T-cell (primary cell): Measurements from ENCODE around the gene LTB. TPM values are rescaled to one million over a fixed set of nuclear protein-coding genes. Genes with fewer than 3 reads are reported as not detected.

Experiments
- ATAC-seq, 4 experiments: fragments of 200-7000 bp in 3 of 4; fragments of 150-1000 bp in 1 of 4; cut with Tn5 transposase; replicated peaks in 1 of 4; 1 replicate in 3 of 4; 2 replicates in 1 of 4; pipeline ENCODE4 v1.10.0; 2021; ENCODE audit warnings: moderate library complexity in 3 of 4, mild to moderate bottlenecking in 2 of 4, moderate number of reproducible peaks in 1 of 4
- CTCF ChIA-PET, 2 donors: fragments of 300-600 bp; sonication (Branson Sonifier 250); formaldehyde crosslinking; loops; one replicate each; lab custom pipeline; 2022; ENCODE audit warnings: antibody characterized with exemption in 2 of 2; lab: Charles Lee
- POLR2A ChIA-PET, 2 donors: fragments of 300-600 bp; sonication (Branson Sonifier 250); formaldehyde crosslinking; loops; one replicate each; lab custom pipeline; 2022; ENCODE audit warnings: antibody characterized with exemption in 2 of 2; lab: Charles Lee
- DNase-seq, 35 experiments: peaks; one replicate each; pipeline versions ENCODE4 v3.0.0 to v3.0.0-alpha.2; 2013 to 2023
- H3K27ac ChIP-seq: one replicate; pipeline ENCODE4 v1.5.1; 2013; ENCODE audit warnings: low read length
- H3K27me3 ChIP-seq, 2 experiments: replicated peaks in 1 of 2; 1 replicate in 1 of 2; 2 replicates in 1 of 2; pipeline versions ENCODE4 v1.6.1 to v1.7.0; 2013; ENCODE audit warnings: low read length in 1 of 2, mixed read lengths in 1 of 2; ENCODE audit not compliant: control insufficient read depth in 2 of 2, insufficient read depth in 2 of 2; ENCODE audit errors: extremely low read depth in 1 of 2
- H3K36me3 ChIP-seq, 2 donors: 1 replicate in 1 of 2; 2 replicates in 1 of 2; pipeline versions ENCODE4 v1.6.1 to v1.7.0; 2013; ENCODE audit warnings: low read length in 1 of 2; ENCODE audit not compliant: control insufficient read depth in 2 of 2, insufficient read depth in 1 of 2; ENCODE audit errors: extremely low read depth in 1 of 2
- H3K4me1 ChIP-seq, 2 experiments: 1 replicate in 1 of 2; 2 replicates in 1 of 2; pipeline versions ENCODE4 v1.6.1 to v1.7.0; 2013; ENCODE audit warnings: low read length in 2 of 2, mixed read lengths in 1 of 2; ENCODE audit not compliant: insufficient read depth in 2 of 2, control insufficient read depth in 1 of 2; ENCODE audit errors: extremely low read depth in 1 of 2
- H3K4me3 ChIP-seq, 2 donors: 1 replicate in 1 of 2; 2 replicates in 1 of 2; pipeline versions ENCODE4 v1.5.1 to v1.7.0; 2013; ENCODE audit warnings: mild to moderate bottlenecking in 2 of 2, low read length in 1 of 2, moderate library complexity in 1 of 2; ENCODE audit not compliant: control insufficient read depth in 1 of 2; ENCODE audit errors: extremely low read depth in 1 of 2
- H3K9me3 ChIP-seq: 2 replicates; pipeline ENCODE4 v1.7.0; 2013
- H3K27ac Mint-ChIP-seq, 2 donors: one replicate each; pipeline ENCODE4 v1.8.0; 2020 to 2021; ENCODE audit warnings: mild to moderate bottlenecking in 2 of 2, mixed read lengths in 2 of 2
- H3K27me3 Mint-ChIP-seq, 2 donors: one replicate each; pipeline ENCODE4 v1.8.0; 2021 to 2022; ENCODE audit warnings: mixed read lengths in 2 of 2
- H3K36me3 Mint-ChIP-seq: one replicate; pipeline ENCODE4 v1.8.0; 2021; ENCODE audit warnings: mixed read lengths
- H3K4me1 Mint-ChIP-seq, 3 donors: one replicate each; pipeline ENCODE4 v1.8.0; 2020 to 2022; ENCODE audit warnings: mixed read lengths in 3 of 3, mild to moderate bottlenecking in 1 of 3
- H3K4me3 Mint-ChIP-seq, 3 donors: one replicate each; pipeline ENCODE4 v1.8.0; 2020 to 2022; ENCODE audit warnings: mild to moderate bottlenecking in 3 of 3, mixed read lengths in 3 of 3, moderate library complexity in 3 of 3
- H3K9me3 Mint-ChIP-seq, 3 donors: one replicate each; pipeline ENCODE4 v1.8.0; 2020 to 2022; ENCODE audit warnings: mixed read lengths in 3 of 3
- WGBS: methylation state at CpG from one replicate; pipeline ENCODE4 v1.1.5; 2013; ENCODE audit warnings: missing lambda C conversion rate; ENCODE audit not compliant: insufficient coverage; 5-methylcytosine and 5-hydroxymethylcytosine counted together
- total RNA-seq, 35 experiments: library from RNA in 6 of 35; stranded (reverse) in 6 of 35; fragments of 120-200 nt in 1 of 35; gene quantifications; one replicate each; pipeline versions ENCODE4 v1.2.1 to v1.2.4 and lab custom pipeline; 2013 to 2026

LTB gene
- total RNA-seq, 5 donors from 2014 or later (not counting 1 experiment from before 2014, with no cell fraction given) = 398 to 926 (median 813) TPM

DNA sequence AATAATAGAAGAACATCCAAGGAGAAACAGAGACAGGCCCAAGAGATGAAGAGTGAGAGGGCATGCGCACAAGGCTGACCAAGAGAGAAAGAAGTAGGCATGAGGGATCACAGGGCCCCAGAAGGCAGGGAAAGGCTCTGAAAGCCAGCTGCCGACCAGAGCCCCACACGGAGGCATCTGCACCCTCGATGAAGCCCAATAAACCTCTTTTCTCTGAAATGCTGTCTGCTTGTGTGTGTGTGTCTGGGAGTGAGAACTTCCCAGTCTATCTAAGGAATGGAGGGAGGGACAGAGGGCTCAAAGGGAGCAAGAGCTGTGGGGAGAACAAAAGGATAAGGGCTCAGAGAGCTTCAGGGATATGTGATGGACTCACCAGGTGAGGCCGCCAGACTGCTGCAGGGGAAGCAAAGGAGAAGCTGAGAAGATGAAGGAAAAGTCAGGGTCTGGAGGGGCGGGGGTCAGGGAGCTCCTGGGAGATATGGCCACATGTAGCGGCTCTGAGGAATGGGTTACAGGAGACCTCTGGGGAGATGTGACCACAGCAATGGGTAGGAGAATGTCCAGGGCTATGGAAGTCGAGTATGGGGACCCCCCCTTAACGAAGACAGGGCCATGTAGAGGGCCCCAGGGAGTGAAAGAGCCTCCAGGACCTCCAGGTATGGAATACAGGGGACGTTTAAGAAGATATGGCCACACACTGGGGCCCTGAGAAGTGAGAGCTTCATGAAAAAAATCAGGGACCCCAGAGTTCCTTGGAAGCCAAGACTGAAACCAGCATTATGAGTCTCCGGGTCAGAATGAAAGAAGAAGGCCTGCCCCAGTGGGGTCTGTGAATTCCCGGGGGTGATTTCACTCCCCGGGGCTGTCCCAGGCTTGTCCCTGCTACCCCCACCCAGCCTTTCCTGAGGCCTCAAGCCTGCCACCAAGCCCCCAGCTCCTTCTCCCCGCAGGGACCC lies 7.8 kb downstream of the LTB start:
- CTCF ChIA-PET = interaction anchor here (0.5 to 4.0 kb wide), 18 partner anchors 8 to 163 kb away, joined by 3 to 22 read pairs (median 5); partner anchors contain the start of genes ATP6V1G2 (in 1 of the 2), LST1 (in 1 of the 2) and NCR3 (in 1 of the 2)
- Mint-ChIP-seq H3K27ac (peak overlapping the region; percentile 98 to 100), H3K9me3 (no peaks in the 10 kb centered on the region), H3K4me1 (peaks cover 94 to 95% (median 94%) of the 10 kb centered on the region in 3 donors), H3K36me3 (peaks cover 15% of the 10 kb centered on the region), H3K4me3 (peak overlapping the region; percentile 86 to 99 (median 91)), H3K27me3 (no peaks in the 10 kb centered on the region)
- Histone ChIP-seq H3K27ac (peak overlapping the region; percentile 92), H3K9me3 (no peaks in the 10 kb centered on the region), H3K36me3 (peaks cover 0 to 18% of the 10 kb centered on the region in 2 donors), H3K4me3 (peak overlapping the region in 1 of 2 donors; percentile 79), H3K27me3 (no peaks in the 10 kb centered on the region), H3K4me1 (peaks cover 44 to 93% of the 10 kb centered on the region in 2 experiments)
- ATAC-seq (no peak), DNase-seq (no peak)
- POLR2A ChIA-PET = interaction anchor here (0.6 to 2.9 kb wide), 6 partner anchors 11 to 24 kb away, joined by 3 to 8 read pairs (median 4); partner anchors contain the start of gene NCR3 (in 1 of the 2)
- 56% methylated on average over 12 of the region's 14 CpGs for WGBS

DNA sequence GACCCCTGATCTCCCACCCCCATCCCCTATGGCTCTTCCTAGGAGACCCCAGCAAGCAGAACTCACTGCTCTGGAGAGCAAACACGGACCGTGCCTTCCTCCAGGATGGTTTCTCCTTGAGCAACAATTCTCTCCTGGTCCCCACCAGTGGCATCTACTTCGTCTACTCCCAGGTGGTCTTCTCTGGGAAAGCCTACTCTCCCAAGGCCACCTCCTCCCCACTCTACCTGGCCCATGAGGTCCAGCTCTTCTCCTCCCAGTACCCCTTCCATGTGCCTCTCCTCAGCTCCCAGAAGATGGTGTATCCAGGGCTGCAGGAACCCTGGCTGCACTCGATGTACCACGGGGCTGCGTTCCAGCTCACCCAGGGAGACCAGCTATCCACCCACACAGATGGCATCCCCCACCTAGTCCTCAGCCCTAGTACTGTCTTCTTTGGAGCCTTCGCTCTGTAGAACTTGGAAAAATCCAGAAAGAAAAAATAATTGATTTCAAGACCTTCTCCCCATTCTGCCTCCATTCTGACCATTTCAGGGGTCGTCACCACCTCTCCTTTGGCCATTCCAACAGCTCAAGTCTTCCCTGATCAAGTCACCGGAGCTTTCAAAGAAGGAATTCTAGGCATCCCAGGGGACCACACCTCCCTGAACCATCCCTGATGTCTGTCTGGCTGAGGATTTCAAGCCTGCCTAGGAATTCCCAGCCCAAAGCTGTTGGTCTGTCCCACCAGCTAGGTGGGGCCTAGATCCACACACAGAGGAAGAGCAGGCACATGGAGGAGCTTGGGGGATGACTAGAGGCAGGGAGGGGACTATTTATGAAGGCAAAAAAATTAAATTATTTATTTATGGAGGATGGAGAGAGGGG lies 8.8 kb downstream of the LTB start:
- no peaks in the 10 kb centered on the region for H3K27me3 ChIP-seq
- H3K4me3 ChIP-seq = no peak overlapping the region
- peak overlapping the region; percentile 92 for H3K27ac ChIP-seq
- peaks cover 0 to 13% of the 10 kb centered on the region in 2 donors for H3K36me3 ChIP-seq
- Mint-ChIP-seq H3K4me3 (peak overlapping the region; percentile 91 to 99 (median 96)), H3K27ac (peak overlapping the region; percentile 98 to 100), H3K27me3 (no peaks in the 10 kb centered on the region), H3K4me1 (peaks cover 94 to 95% (median 94%) of the 10 kb centered on the region in 3 donors), H3K36me3 (peaks cover 10% of the 10 kb centered on the region), H3K9me3 (no peaks in the 10 kb centered on the region)
- POLR2A ChIA-PET = interaction anchor here (0.6 to 1.5 kb wide), 2 partner anchors 18 to 19 kb away, joined by 5 to 6 read pairs; partner anchors contain the start of gene NCR3 (in 1 of the 2)
- no peak for DNase-seq
- CTCF ChIA-PET = interaction anchor here (0.5 to 1.4 kb wide), 7 partner anchors 10 to 164 kb away, joined by 3 to 8 read pairs (median 3); no protein-coding TSS in a partner anchor
- 88% methylated on average over 9 of the region's 9 CpGs for WGBS
- peaks cover 53 to 93% of the 10 kb centered on the region in 2 experiments for H3K4me1 ChIP-seq
- no peak for ATAC-seq
- no peaks in the 10 kb centered on the region for H3K9me3 ChIP-seq

DNA sequence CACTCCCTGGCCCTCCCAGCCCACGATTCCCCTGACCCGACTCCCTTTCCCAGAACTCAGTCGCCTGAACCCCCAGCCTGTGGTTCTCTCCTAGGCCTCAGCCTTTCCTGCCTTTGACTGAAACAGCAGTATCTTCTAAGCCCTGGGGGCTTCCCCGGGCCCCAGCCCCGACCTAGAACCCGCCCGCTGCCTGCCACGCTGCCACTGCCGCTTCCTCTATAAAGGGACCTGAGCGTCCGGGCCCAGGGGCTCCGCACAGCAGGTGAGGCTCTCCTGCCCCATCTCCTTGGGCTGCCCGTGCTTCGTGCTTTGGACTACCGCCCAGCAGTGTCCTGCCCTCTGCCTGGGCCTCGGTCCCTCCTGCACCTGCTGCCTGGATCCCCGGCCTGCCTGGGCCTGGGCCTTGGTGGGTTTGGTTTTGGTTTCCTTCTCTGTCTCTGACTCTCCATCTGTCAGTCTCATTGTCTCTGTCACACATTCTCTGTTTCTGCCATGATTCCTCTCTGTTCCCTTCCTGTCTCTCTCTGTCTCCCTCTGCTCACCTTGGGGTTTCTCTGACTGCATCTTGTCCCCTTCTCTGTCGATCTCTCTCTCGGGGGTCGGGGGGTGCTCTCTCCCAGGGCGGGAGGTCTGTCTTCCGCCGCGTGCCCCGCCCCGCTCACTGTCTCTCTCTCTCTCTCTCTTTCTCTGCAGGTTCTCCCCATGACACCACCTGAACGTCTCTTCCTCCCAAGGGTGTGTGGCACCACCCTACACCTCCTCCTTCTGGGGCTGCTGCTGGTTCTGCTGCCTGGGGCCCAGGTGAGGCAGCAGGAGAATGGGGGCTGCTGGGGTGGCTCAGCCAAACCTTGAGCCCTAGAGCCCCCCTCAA lies 9.9 kb downstream of the LTB start, which contains the start of gene LTA:
TSS of gene LTA (plus strand) at position 249 of the 871 bp plus-strand sequence. CDS start at position 703, 454 bp downstream.
- WGBS = 0% methylated on average over 18 of the region's 27 CpGs
- peak within 1 kb of the TSS; percentile 51 to 65 for H3K4me3 ChIP-seq
- H3K4me1 Mint-ChIP-seq = peaks cover 96 to 99% (median 97%) of the 10 kb centered on the region in 3 donors
- peak within 1 kb of the TSS; percentile 91 to 99 (median 96) for H3K4me3 Mint-ChIP-seq
- no peaks in the 10 kb centered on the region for H3K9me3 ChIP-seq
- peaks cover 62 to 93% of the 10 kb centered on the region in 2 experiments for H3K4me1 ChIP-seq
- ChIA-PET POLR2A (no interaction called here), CTCF (interaction anchor here in 1 of 2 donors (1.0 to 1.4 kb wide), 2 partner anchors 26 to 31 kb away, joined by 3 read pairs; partner anchors contain the start of gene DDX39B)
- H3K36me3 Mint-ChIP-seq = peaks cover 7% of the 10 kb centered on the region
- H3K27ac ChIP-seq = peak within 1 kb of the TSS; percentile 92
- H3K27me3 ChIP-seq = no peaks in the 10 kb centered on the region
- peaks cover 0 to 2% of the 10 kb centered on the region in 2 donors for H3K36me3 ChIP-seq
- ATAC-seq = peak; percentile 71 to 75 (median 72)
- peak within 1 kb of the TSS; percentile 98 to 100 for H3K27ac Mint-ChIP-seq
- peak in 34 of 35 experiments; percentile 58 to 86 (median 78) for DNase-seq
- H3K27me3 Mint-ChIP-seq = no peaks in the 10 kb centered on the region
- no peaks in the 10 kb centered on the region for H3K9me3 Mint-ChIP-seq

DNA sequence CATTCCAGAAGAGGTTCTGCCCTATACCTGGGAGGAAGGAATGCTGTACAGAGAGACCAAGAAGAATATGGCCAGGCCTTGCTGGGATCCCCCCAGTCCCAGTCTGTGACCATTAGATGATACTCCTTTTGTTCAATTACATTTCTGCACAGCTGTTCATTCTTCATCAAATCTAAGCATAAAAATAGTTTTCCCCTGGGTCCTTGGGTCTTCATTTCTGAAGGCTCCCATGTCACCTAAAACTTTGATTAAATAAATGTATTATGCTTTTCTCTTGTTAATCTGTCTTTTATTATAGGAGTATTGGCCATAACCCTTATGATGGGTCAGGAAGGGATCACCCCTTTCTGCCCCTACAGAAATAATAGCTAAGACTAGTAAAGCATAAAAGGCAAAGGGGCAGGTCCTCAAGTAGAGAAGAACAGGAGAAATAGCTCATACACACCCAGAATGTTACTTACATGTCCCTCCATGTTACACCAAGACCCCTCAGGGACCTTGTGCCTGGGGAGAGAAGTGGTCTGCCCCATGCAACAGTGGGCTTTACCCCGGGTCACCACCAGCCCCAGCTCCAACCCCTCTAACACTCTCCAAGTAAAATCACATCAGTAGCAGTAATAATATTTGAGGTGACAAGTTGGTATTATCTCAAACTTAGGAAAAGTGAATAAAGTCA lies 12.2 kb downstream of the LTB start:
- DNase-seq (no peak), ATAC-seq (no peak)
- WGBS = no CpG with 5 or more reads among the region's 1 CpG
- Histone ChIP-seq H3K4me1 (peaks cover 51 to 90% of the 10 kb centered on the region in 2 experiments), H3K4me3 (no peak overlapping the region), H3K27me3 (no peaks in the 10 kb centered on the region), H3K36me3 (peaks cover 0 to 4% of the 10 kb centered on the region in 2 donors), H3K9me3 (no peaks in the 10 kb centered on the region), H3K27ac (peak overlapping the region; percentile 94)
- Mint-ChIP-seq H3K27ac (peak overlapping the region; percentile 90 to 91), H3K4me3 (no peak overlapping the region), H3K27me3 (no peaks in the 10 kb centered on the region), H3K4me1 (peaks cover 80 to 92% (median 91%) of the 10 kb centered on the region in 3 donors), H3K9me3 (no peaks in the 10 kb centered on the region), H3K36me3 (peaks cover 4% of the 10 kb centered on the region)
- POLR2A ChIA-PET = interaction anchor here (0.7 kb wide), 2 partner anchors 9 to 83 kb away, joined by 4 to 5 read pairs; no protein-coding TSS in a partner anchor
- CTCF ChIA-PET = interaction anchor here (0.8 to 2.9 kb wide), 6 partner anchors 10 to 29 kb away, joined by 3 to 10 read pairs (median 6); partner anchors contain the start of gene LTB (in 1 of the 2)
